K562 (cell line): ENCODE measurements around the gene ZNF860. TPM values are rescaled to one million over a fixed set of nuclear protein-coding genes. Genes with fewer than 3 reads are reported as not detected.

ENCODE experiments used
- ATAC-seq: fragments of 200-7000 bp; cut with Tn5 transposase; 3 replicates; pipeline ENCODE4 v1.9.1; 2020; ENCODE audit warnings: moderate library complexity
- BruUV-seq: library from RNA; stranded (reverse); fragments of 400-500 nt; replicated peaks from 2 replicates; lab custom pipeline; 2021; lab: Mats Ljungman, UMichigan
- CTCF ChIA-PET: fragments of 300-600 bp; formaldehyde crosslinking; extraction: SDS; loops from one replicate; lab custom pipeline; 2021; ENCODE audit warnings: low intra/inter-chr PET ratio; lab: Yijun Ruan, JAX
- POLR2A ChIA-PET: fragments of 300-600, 350-650 bp; sonication (Branson Sonifier 250); formaldehyde crosslinking; extraction: SDS; loops from one replicate; lab custom pipeline; 2021; ENCODE audit warnings: antibody characterized with exemption, inconsistent platforms; lab: Yijun Ruan, JAX
- DNase-seq, 4 experiments: peaks; one replicate each; pipeline versions ENCODE4 v3.0.0 to v3.0.0-alpha.2; 2011 to 2018; ENCODE audit warnings: low spot score in 3 of 4, mixed read lengths in 3 of 4; ENCODE audit errors: extremely low read depth in 1 of 4
- FAIRE-seq: peaks from 2 replicates; lab custom pipeline; 2011; peaks lifted over from hg19 to GRCh38; lab: Jason Lieb, UNC
- H2AFZ ChIP-seq: 2 replicates; pipeline ENCODE4 v1.6.0; 2011; ENCODE audit warnings: low read depth, low read length, control low read depth, inconsistent platforms
- H3K27ac ChIP-seq: fragments of 200-600 bp; 3 replicates; pipeline ENCODE4 v1.8.0; 2011; ENCODE audit warnings: low read depth, mild to moderate bottlenecking, control low read depth, inconsistent platforms, low read length, moderate library complexity, mixed read lengths; ENCODE audit errors: extremely low read depth
- H3K27me3 ChIP-seq, 2 experiments: fragments of 300-600 bp in 1 of 2; 2 replicates in 1 of 2; 3 replicates in 1 of 2; pipeline versions ENCODE4 v1.6.0 to v1.8.0; 2011; ENCODE audit warnings: inconsistent platforms in 2 of 2, low read length in 2 of 2, mild to moderate bottlenecking in 1 of 2, mixed read lengths in 1 of 2, moderate library complexity in 1 of 2; ENCODE audit not compliant: control insufficient read depth in 2 of 2, insufficient read depth in 2 of 2
- H3K36me3 ChIP-seq: fragments of 300-600 bp; 3 replicates; pipeline ENCODE4 v1.8.0; 2011; ENCODE audit warnings: mild to moderate bottlenecking, low read length, inconsistent platforms; ENCODE audit not compliant: control insufficient read depth, insufficient read depth
- H3K4me1 ChIP-seq, 2 experiments: fragments of 200-600 bp in 1 of 2; replicated peaks in 1 of 2; 2 replicates in 1 of 2; 3 replicates in 1 of 2; pipeline versions ENCODE4 v1.5.1 to v1.8.0; 2011; ENCODE audit warnings: inconsistent platforms in 2 of 2, low read length in 2 of 2, mild to moderate bottlenecking in 1 of 2, mixed read lengths in 1 of 2, moderate library complexity in 1 of 2; ENCODE audit not compliant: control insufficient read depth in 2 of 2, insufficient read depth in 2 of 2
- H3K4me2 ChIP-seq: 2 replicates; pipeline ENCODE4 v1.6.1; 2011; ENCODE audit warnings: low read length, control low read depth, inconsistent platforms, mixed read lengths; ENCODE audit not compliant: insufficient read depth
- H3K4me3 ChIP-seq: fragments of 200-600 bp; sonication (generic), shearing (Covaris generic); 2 replicates; pipeline ENCODE4 v1.5.1; 2016; ENCODE audit warnings: control low read depth, inconsistent platforms
- H3K79me2 ChIP-seq: fragments of 200-600 bp; 3 replicates; pipeline ENCODE4 v1.8.0; 2011; ENCODE audit warnings: low read length, inconsistent platforms; ENCODE audit not compliant: control insufficient read depth, insufficient read depth
- H3K9ac ChIP-seq, 2 experiments: 2 replicates each; pipeline versions ENCODE4 v1.6.0 to v1.6.1; 2011; ENCODE audit warnings: low read depth in 2 of 2, low read length in 2 of 2, control low read depth in 1 of 2, inconsistent platforms in 1 of 2, mild to moderate bottlenecking in 1 of 2, mixed read lengths in 1 of 2; ENCODE audit not compliant: insufficient read depth in 1 of 2
- H3K9me1 ChIP-seq: one replicate; pipeline ENCODE4 v1.6.0; 2011; ENCODE audit warnings: inconsistent platforms, mild to moderate bottlenecking, low read length, moderate library complexity; ENCODE audit not compliant: control insufficient read depth, insufficient read depth
- H3K9me3 ChIP-seq: replicated peaks from 2 replicates; pipeline ENCODE4 v1.5.1; 2011; ENCODE audit warnings: low read depth, low read length, inconsistent platforms; ENCODE audit not compliant: control insufficient read depth, insufficient read depth
- H4K20me1 ChIP-seq: replicated peaks from 2 replicates; pipeline ENCODE4 v1.6.1; 2011; ENCODE audit warnings: low read length, inconsistent platforms, mixed read lengths; ENCODE audit not compliant: control insufficient read depth, insufficient read depth
- CBFB ChIP-seq: sonication (generic); formaldehyde crosslinking; IDR thresholded peaks from 2 replicates; pipeline ENCODE4 v1.4.0; 2020; ENCODE audit warnings: mild to moderate bottlenecking, missing genetic modification reagents
- CHAMP1 ChIP-seq: fragments of 450-650 bp; IDR thresholded peaks from 2 replicates; pipeline ENCODE4 v1.6.1; 2016; ENCODE audit warnings: mild to moderate bottlenecking
- CHCHD3 ChIP-seq: fragments of 250-450 bp; sonication (Bioruptor Pico); IDR thresholded peaks from 2 replicates; pipeline ENCODE4 v2.1.2; 2022; ENCODE audit warnings: mild to moderate bottlenecking
- HDAC6 ChIP-seq: IDR thresholded peaks from 2 replicates; pipeline ENCODE4 v1.6.1; 2012; ENCODE audit warnings: low read depth, mild to moderate bottlenecking, control low read depth, inconsistent platforms, low read length, moderate library complexity
- HNRNPK ChIP-seq: fragments of 200-400 bp; formaldehyde crosslinking; IDR thresholded peaks from one replicate; pipeline ENCODE4 v1.6.1; 2018; ENCODE audit warnings: mild to moderate bottlenecking, low read depth, low read length; ENCODE audit not compliant: poor library complexity, severe bottlenecking
- KDM5B ChIP-seq: fragments of 200-600 bp; sonication (generic); IDR thresholded peaks from 2 replicates; pipeline ENCODE4 v1.6.1; 2012; ENCODE audit warnings: low read depth, mild to moderate bottlenecking, moderate library complexity, low read length, control low read depth, inconsistent platforms; ENCODE audit not compliant: insufficient replicate concordance
- MIER1 ChIP-seq: fragments of 450-650 bp; IDR thresholded peaks from 2 replicates; pipeline ENCODE4 v1.6.1; 2016; ENCODE audit warnings: antibody characterized with exemption, mild to moderate bottlenecking, low read depth
- NR2F6 ChIP-seq: fragments of 450-650 bp; formaldehyde crosslinking; IDR thresholded peaks from 2 replicates; pipeline ENCODE4 v1.4.0; 2020; ENCODE audit warnings: mild to moderate bottlenecking
- PKNOX1 ChIP-seq: fragments of 450-650 bp; IDR thresholded peaks from 2 replicates; pipeline ENCODE4 v1.6.1; 2016
- POLR2A ChIP-seq: fragments of 450-650 bp; conservative IDR thresholded peaks from 2 replicates; pipeline ENCODE4 v1.6.1; 2016
- RBM14 ChIP-seq: fragments of 200-400 bp; formaldehyde crosslinking; IDR thresholded peaks from 2 replicates; pipeline ENCODE4 v1.6.1; 2018; ENCODE audit warnings: low read depth, mild to moderate bottlenecking, low read length, moderate library complexity, borderline replicate concordance; ENCODE audit not compliant: insufficient read depth
- SAFB ChIP-seq: fragments of 200-400 bp; formaldehyde crosslinking; IDR thresholded peaks from 2 replicates; pipeline ENCODE4 v1.6.1; 2017; ENCODE audit warnings: low read depth, low read length, borderline replicate concordance
- SMARCA4 ChIP-seq: fragments of 450-650 bp; IDR thresholded peaks from 2 replicates; pipeline ENCODE4 v1.6.1; 2016
- STAT5B ChIP-seq: fragments of 250-450 bp; sonication (Bioruptor Pico); IDR thresholded peaks from 2 replicates; pipeline ENCODE4 v1.8.0; 2021; ENCODE audit warnings: mild to moderate bottlenecking, inconsistent platforms
- THRAP3 ChIP-seq: fragments of 450-650 bp; IDR thresholded peaks from 2 replicates; pipeline ENCODE4 v1.6.1; 2016; ENCODE audit warnings: mild to moderate bottlenecking, inconsistent platforms, borderline replicate concordance
- UBTF ChIP-seq, 2 experiments: IDR thresholded peaks; 2 replicates each; pipeline ENCODE4 v1.6.1; 2012; ENCODE audit warnings: improper control_type of control experiment in 2 of 2, low read depth in 2 of 2, low read length in 2 of 2, borderline replicate concordance in 1 of 2
- ZNF165 ChIP-seq: fragments of 250-450 bp; sonication (Bioruptor Pico); IDR thresholded peaks from 2 replicates; pipeline ENCODE4 v1.4.0; 2020; ENCODE audit warnings: borderline replicate concordance
- ZNF384 ChIP-seq: IDR thresholded peaks from 2 replicates; pipeline ENCODE4 v1.6.1; 2012; ENCODE audit warnings: low read depth, low read length, improper control_type of control experiment
- ZNF431 ChIP-seq: sonication (generic); formaldehyde crosslinking; IDR thresholded peaks from 2 replicates; pipeline ENCODE4 v1.8.0; 2022; ENCODE audit warnings: mild to moderate bottlenecking, missing genetic modification reagents
- WGBS: fragments of 100-300 bp; shearing (Covaris generic); methylation state at CpG from one replicate; pipeline ENCODE4 v1.1.6; 2016; ENCODE audit warnings: low coverage, mixed read lengths; ENCODE audit not compliant: insufficient coverage; ENCODE audit errors: missing lambda C conversion rate; 5-methylcytosine and 5-hydroxymethylcytosine counted together
- in situ Hi-C: fragments of 300-500 bp; cut with MboI; formaldehyde crosslinking; loops from 4 replicates; pipeline ENCODE4 v1.15.0; 2018; ENCODE audit warnings: inconsistent platforms, mixed read lengths
- intact Hi-C: fragments of 100-400 bp; cut with micrococcal nuclease; formaldehyde crosslinking; loops from 2 replicates; pipeline ENCODE4 v1.14.2; 2022
- polyA plus RNA-seq, 8 experiments: library from polyadenylated mRNA; depleted of rRNA in 4 of 8; stranded (reverse) in 5 of 8; unstranded in 3 of 8; fragments of >200 nt; fragmentation: Nextera tagmentation in 2 of 8; fragmentation: Illumina TruSeq in 1 of 8; extraction: Ambion mirVana in 2 of 8; extraction: Trizol in 1 of 8; gene quantifications; 2 replicates each; pipeline versions ENCODE4 v1.2.1 to v1.2.3, GENCODE V29; 2011 to 2014; ENCODE audit warnings: inconsistent platforms in 1 of 8, missing spikeins in 1 of 8
- total RNA-seq, 7 experiments: library from RNA; depleted of rRNA in 6 of 7; stranded (reverse); fragments of >200 nt in 6 of 7; fragmentation: Illumina TruSeq in 2 of 7; extraction: Trizol in 2 of 7; gene quantifications; 2 replicates each; pipeline versions ENCODE4 v1.2.1 to v1.2.3, GENCODE V29; 2011 to 2021; ENCODE audit warnings: low replicate concordance in 1 of 7

ZNF860 gene
- total and polyA plus RNA-seq, 9 of the 15 experiments (the other 6 are each of a cell fraction or from before 2014, with no cell fraction given) = not detected

- Histone ChIP-seq H2AFZ (no peak overlapping the region), H3K9ac (no peak overlapping the region), H3K27me3 (no peaks in the 10 kb centered on the region), H3K36me3 (no peaks in the 10 kb centered on the region), H3K27ac (no peak overlapping the region), H3K4me3 (no peak overlapping the region), H3K79me2 (no peaks in the 10 kb centered on the region), H3K4me2 (no peak overlapping the region), H3K4me1 (peaks cover 0 to 4% of the 10 kb centered on the region in 2 experiments; a peak in 1 of 5 replicates), H3K9me3 (no peaks in the 10 kb centered on the region), H4K20me1 (no peaks in the 10 kb centered on the region), H3K9me1 (no peaks in the 10 kb centered on the region)
- no TSS peak for BruUV-seq
- FAIRE-seq = no peak
- in situ Hi-C loops = no loop called here
- ATAC-seq = no peak
- WGBS = 0% methylated on average over 3 of the region's 3 CpGs
- intact Hi-C loops = loop anchor here (5.0 kb wide), 1 partner anchor 325 kb away; no protein-coding TSS in a partner anchor
- ChIA-PET POLR2A (no interaction called here), CTCF (no interaction called here)
- no peak for DNase-seq
- TF ChIP-seq HDAC6 (no peak), THRAP3 (no peak), UBTF (IDR thresholded peaks at IDR 0.05; ENCODE audit: borderline replicate concordance in 1 of 2, low read depth in 2 of 2, low read length in 2 of 2) (no peak), ZNF384 (no peak), ZNF165 (CRISPR knock-in tag) (no peak), PKNOX1 (no peak), NR2F6 (no peak), STAT5B (CRISPR knock-in tag) (no peak), KDM5B (no peak), RBM14 (no peak), CHCHD3 (no peak), CHAMP1 (no peak), SAFB (no peak), CBFB (no peak), SMARCA4 (no peak), ZNF431 (no peak), MIER1 (no peak), HNRNPK (no peak), POLR2A (no peak)
Observed at GRCh38 chr3:32017286-32017685, 35.7 kb downstream of the ZNF860 start.
